Thoracic aorta endothelial cell (primary cell): ENCODE results near the gene BEND4. TPM values are rescaled to one million over a fixed set of nuclear protein-coding genes. Genes with fewer than 3 reads are reported as not detected.

Experiments
- total RNA-seq: library from RNA; depleted of rRNA; stranded (reverse); fragments of >200 nt; gene quantifications from 2 replicates; pipeline ENCODE4 v1.2.3, GENCODE V29; 2012

Gene BEND4
- 0.13 and 2.4 TPM in 2 replicates for total RNA-seq

GRCh38 chr4:42152507-42153504, at the start of gene BEND4:
Gene BEND4, minus strand, starts transcription at chr4:42152655. Its CDS starts 512 bp downstream, at chr4:42152143.

Other genes with a start within 250 kb of the BEND4 start
- gene TMEM33, start 217.2 kb downstream of the BEND4 start, total RNA-seq, result 90.8 and 107 TPM in 2 replicates
- gene DCAF4L1, start 170.9 kb downstream of the BEND4 start, total RNA-seq, result 0.13 and 0.14 TPM in 2 replicates
- 76.3 and 79.2 TPM in 2 replicates for gene SLC30A9, start 162.1 kb downstream of the BEND4 start, total RNA-seq
- gene SHISA3, start 244.8 kb upstream of the BEND4 start, total RNA-seq, result 24.2 and 24.5 TPM in 2 replicates